Measurements from ENCODE around the gene CFDP1.
A peak's percentile ranks its signal among the peaks of the same experiment; 100 is the strongest.

The CFDP1 gene

DNA sequence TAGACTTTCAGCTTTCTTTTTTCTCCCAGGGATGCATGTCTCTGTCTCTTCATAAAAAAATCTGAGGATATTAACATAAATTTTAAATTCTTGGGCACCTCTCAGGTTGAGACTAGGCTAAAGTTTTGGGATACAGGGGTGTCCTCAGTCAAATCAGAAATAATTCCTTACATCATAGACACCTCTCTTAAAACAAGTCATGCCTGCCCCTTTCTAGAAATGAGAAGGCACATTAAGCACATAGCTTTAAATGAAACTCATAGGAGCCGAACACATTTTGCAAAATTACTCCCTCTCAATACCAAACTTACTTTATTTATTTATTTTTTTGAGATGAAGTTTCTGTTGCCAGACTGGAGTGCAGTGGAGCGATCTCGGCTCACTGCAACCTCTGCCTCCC is 114.6 kb downstream of the CFDP1 start:
- no peaks in the 10 kb centered on the region for H3K79me1 ChIP-seq (ENCODE audit: low read length)
- H3K4me2 ChIP-seq (ENCODE audit: low read length) = no peak overlapping the region
- H4K5ac ChIP-seq (ENCODE audit: low read length) = no peak overlapping the region
- H2BK5ac ChIP-seq (ENCODE audit: low read length) = no peak overlapping the region
- no peak overlapping the region for H3K9ac ChIP-seq (ENCODE audit: low read length)
- no peak overlapping the region for H2BK15ac ChIP-seq (replicated peaks; ENCODE audit: low read depth)
- no peak overlapping the region for H3K18ac ChIP-seq (ENCODE audit: low read length)
- H2BK120ac ChIP-seq (ENCODE audit: low read depth, low read length) = no peak overlapping the region
- no CpG with 5 or more reads among the region's 3 CpGs for WGBS (ENCODE audit: extremely low coverage, insufficient coverage, low lambda C conversion rate)
- peaks cover 2% of the 10 kb centered on the region for H3K36me3 ChIP-seq (ENCODE audit: control insufficient read depth, insufficient read depth, low read length)
- H2AK5ac ChIP-seq (ENCODE audit: low read length) = no peak overlapping the region
- no peaks in the 10 kb centered on the region for H3K79me2 ChIP-seq (ENCODE audit: control insufficient read depth, insufficient read depth, low read length)
- H3K23ac ChIP-seq (ENCODE audit: low read length) = no peak overlapping the region
- H3K4me3 ChIP-seq (ENCODE audit: low read length) = no peak overlapping the region
- no peak overlapping the region for H3K27ac ChIP-seq (ENCODE audit: low read depth, low read length)
- H3K56ac ChIP-seq (ENCODE audit: low read length) = no peak overlapping the region
- no peaks in the 10 kb centered on the region for H3K27me3 ChIP-seq (ENCODE audit: insufficient read depth, low read length, poor library complexity)
- no peak for DNase-seq
- no peak overlapping the region for H4K8ac ChIP-seq (ENCODE audit: low read depth, low read length)
- no peaks in the 10 kb centered on the region for H3K4me1 ChIP-seq (ENCODE audit: control insufficient read depth, low read depth, low read length)
- no peak overlapping the region for H3K4ac ChIP-seq (ENCODE audit: low read depth, low read length)

DNA sequence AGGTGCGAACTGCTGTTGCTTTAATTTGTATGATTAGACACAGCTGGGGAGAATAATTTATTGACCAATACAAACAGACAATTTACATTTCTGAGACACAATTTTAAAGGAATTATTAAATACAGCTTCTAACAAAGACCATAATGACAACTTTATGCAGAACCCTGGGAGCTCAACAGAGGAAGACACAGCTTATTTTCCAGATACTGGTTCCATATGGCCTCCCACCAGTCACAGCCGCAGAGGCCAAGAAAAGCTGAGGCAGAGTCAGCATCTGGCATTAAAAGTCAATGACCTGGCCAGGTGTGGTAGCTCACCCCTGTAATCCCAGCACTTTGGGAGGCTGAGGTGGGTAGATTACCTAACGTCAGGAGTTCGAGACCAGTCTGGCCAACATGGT is 115.8 kb downstream of the CFDP1 start:
- Histone ChIP-seq H3K4ac (ENCODE audit: low read depth, low read length) (no peak overlapping the region), H2BK5ac (ENCODE audit: low read length) (no peak overlapping the region), H3K27me3 (ENCODE audit: insufficient read depth, low read length, poor library complexity) (no peaks in the 10 kb centered on the region), H3K4me2 (ENCODE audit: low read length) (no peak overlapping the region), H3K18ac (ENCODE audit: low read length) (no peak overlapping the region), H3K9ac (ENCODE audit: low read length) (no peak overlapping the region), H3K56ac (ENCODE audit: low read length) (no peak overlapping the region), H2AK5ac (ENCODE audit: low read length) (no peak overlapping the region), H4K5ac (ENCODE audit: low read length) (no peak overlapping the region), H3K79me2 (ENCODE audit: control insufficient read depth, insufficient read depth, low read length) (no peaks in the 10 kb centered on the region), H4K8ac (ENCODE audit: low read depth, low read length) (no peak overlapping the region), H3K4me3 (ENCODE audit: low read length) (no peak overlapping the region), H2BK120ac (ENCODE audit: low read depth, low read length) (no peak overlapping the region), H3K23ac (ENCODE audit: low read length) (no peak overlapping the region), H3K4me1 (ENCODE audit: control insufficient read depth, low read depth, low read length) (no peaks in the 10 kb centered on the region), H3K36me3 (ENCODE audit: control insufficient read depth, insufficient read depth, low read length) (peaks cover 2% of the 10 kb centered on the region), H2BK15ac (replicated peaks; ENCODE audit: low read depth) (no peak overlapping the region), H3K79me1 (ENCODE audit: low read length) (no peaks in the 10 kb centered on the region), H3K27ac (ENCODE audit: low read depth, low read length) (no peak overlapping the region)
- WGBS (ENCODE audit: extremely low coverage, insufficient coverage, low lambda C conversion rate) = no CpG with 5 or more reads among the region's 4 CpGs
- no peak for DNase-seq

- no peak overlapping the region for H2AK5ac ChIP-seq (ENCODE audit: low read length)
- H4K5ac ChIP-seq (ENCODE audit: low read length) = no peak overlapping the region
- H2BK5ac ChIP-seq (ENCODE audit: low read length) = no peak overlapping the region
- no peak overlapping the region for H3K9ac ChIP-seq (ENCODE audit: low read length)
- H3K27me3 ChIP-seq (ENCODE audit: insufficient read depth, low read length, poor library complexity) = no peaks in the 10 kb centered on the region
- H3K36me3 ChIP-seq (ENCODE audit: control insufficient read depth, insufficient read depth, low read length) = peaks cover 2% of the 10 kb centered on the region
- H3K4me2 ChIP-seq (ENCODE audit: low read length) = no peak overlapping the region
- H3K56ac ChIP-seq (ENCODE audit: low read length) = peak overlapping the region; percentile 6
- H2BK15ac ChIP-seq (replicated peaks; ENCODE audit: low read depth) = no peak overlapping the region
- H3K79me2 ChIP-seq (ENCODE audit: control insufficient read depth, insufficient read depth, low read length) = no peaks in the 10 kb centered on the region
- H2BK120ac ChIP-seq (ENCODE audit: low read depth, low read length) = no peak overlapping the region
- H3K4me1 ChIP-seq (ENCODE audit: control insufficient read depth, low read depth, low read length) = no peaks in the 10 kb centered on the region
- no peak overlapping the region for H3K27ac ChIP-seq (ENCODE audit: low read depth, low read length)
- no peak overlapping the region for H3K18ac ChIP-seq (ENCODE audit: low read length)
- H3K4ac ChIP-seq (ENCODE audit: low read depth, low read length) = no peak overlapping the region
- H3K23ac ChIP-seq (ENCODE audit: low read length) = no peak overlapping the region
- whole genome bisulfite sequencing (ENCODE audit: extremely low coverage, insufficient coverage, low lambda C conversion rate) = no CpG with 5 or more reads among the region's 7 CpGs
- no peaks in the 10 kb centered on the region for H3K79me1 ChIP-seq (ENCODE audit: low read length)
- DNase-seq = no peak
- H3K4me3 ChIP-seq (ENCODE audit: low read length) = no peak overlapping the region
- H4K8ac ChIP-seq (ENCODE audit: low read depth, low read length) = no peak overlapping the region
Observed at GRCh38 chr16:75317101-75317522, 116.2 kb downstream of the CFDP1 start.

DNA sequence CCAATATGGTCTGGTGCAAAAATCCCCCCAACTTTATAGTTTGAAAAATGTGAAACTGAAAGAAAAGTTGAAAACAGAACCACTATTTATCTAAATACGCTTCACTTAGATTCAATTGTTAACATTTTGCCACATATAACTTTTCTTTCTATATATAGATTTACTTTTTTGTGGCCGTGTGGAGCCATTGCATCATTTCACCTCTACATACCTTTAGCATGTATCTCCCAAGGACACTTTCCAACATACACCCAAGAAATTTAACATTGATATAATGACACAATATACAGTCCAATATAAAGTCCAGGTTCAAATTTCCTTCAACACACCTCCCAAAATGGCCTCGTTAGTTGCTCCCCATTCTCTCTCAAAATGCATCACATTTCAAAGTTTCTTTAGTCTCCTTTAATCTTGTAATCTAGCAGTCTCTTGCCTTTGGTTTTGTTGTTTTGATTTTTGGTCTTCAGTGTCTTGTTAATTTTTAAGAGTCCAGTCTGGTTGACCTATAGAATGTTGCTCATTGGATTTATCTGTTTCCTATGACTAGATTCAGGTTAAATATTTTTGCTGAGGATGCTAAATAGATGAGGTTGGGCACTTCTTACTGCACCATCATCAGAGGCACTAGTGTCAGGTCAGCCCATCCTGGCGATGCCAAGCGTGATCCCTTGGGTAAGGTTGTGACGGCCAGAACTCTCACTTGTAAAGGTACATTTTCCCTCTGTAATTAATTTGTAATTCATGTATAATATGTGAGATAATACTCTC is 117.6 kb downstream of the CFDP1 start:
- no peak overlapping the region for H3K9ac ChIP-seq (ENCODE audit: low read length)
- H3K4me1 ChIP-seq (ENCODE audit: control insufficient read depth, low read depth, low read length) = no peaks in the 10 kb centered on the region
- H3K79me2 ChIP-seq (ENCODE audit: control insufficient read depth, insufficient read depth, low read length) = no peaks in the 10 kb centered on the region
- no peak overlapping the region for H3K18ac ChIP-seq (ENCODE audit: low read length)
- H4K8ac ChIP-seq (ENCODE audit: low read depth, low read length) = no peak overlapping the region
- WGBS (ENCODE audit: extremely low coverage, insufficient coverage, low lambda C conversion rate) = no CpG with 5 or more reads among the region's 6 CpGs
- H3K27me3 ChIP-seq (ENCODE audit: insufficient read depth, low read length, poor library complexity) = no peaks in the 10 kb centered on the region
- H3K4ac ChIP-seq (ENCODE audit: low read depth, low read length) = no peak overlapping the region
- H4K5ac ChIP-seq (ENCODE audit: low read length) = no peak overlapping the region
- no peak overlapping the region for H2BK120ac ChIP-seq (ENCODE audit: low read depth, low read length)
- no peak overlapping the region for H2AK5ac ChIP-seq (ENCODE audit: low read length)
- H3K4me3 ChIP-seq (ENCODE audit: low read length) = no peak overlapping the region
- H3K4me2 ChIP-seq (ENCODE audit: low read length) = no peak overlapping the region
- no peaks in the 10 kb centered on the region for H3K79me1 ChIP-seq (ENCODE audit: low read length)
- H2BK15ac ChIP-seq (replicated peaks; ENCODE audit: low read depth) = no peak overlapping the region
- no peak for DNase-seq
- H3K27ac ChIP-seq (ENCODE audit: low read depth, low read length) = no peak overlapping the region
- peaks cover 2% of the 10 kb centered on the region for H3K36me3 ChIP-seq (ENCODE audit: control insufficient read depth, insufficient read depth, low read length)
- no peak overlapping the region for H3K23ac ChIP-seq (ENCODE audit: low read length)
- no peak overlapping the region for H2BK5ac ChIP-seq (ENCODE audit: low read length)
- H3K56ac ChIP-seq (ENCODE audit: low read length) = no peak overlapping the region

GRCh38 chr16:75312875-75313274 is 120.4 kb downstream of the CFDP1 start:
- no peak overlapping the region for H2BK5ac ChIP-seq (ENCODE audit: low read length)
- no peaks in the 10 kb centered on the region for H3K79me2 ChIP-seq (ENCODE audit: control insufficient read depth, insufficient read depth, low read length)
- H2BK15ac ChIP-seq (replicated peaks; ENCODE audit: low read depth) = no peak overlapping the region
- no peak overlapping the region for H3K9ac ChIP-seq (ENCODE audit: low read length)
- no peak overlapping the region for H2AK5ac ChIP-seq (ENCODE audit: low read length)
- H3K4me3 ChIP-seq (ENCODE audit: low read length) = no peak overlapping the region
- H3K18ac ChIP-seq (ENCODE audit: low read length) = no peak overlapping the region
- H3K79me1 ChIP-seq (ENCODE audit: low read length) = no peaks in the 10 kb centered on the region
- H3K56ac ChIP-seq (ENCODE audit: low read length) = no peak overlapping the region
- WGBS (ENCODE audit: extremely low coverage, insufficient coverage, low lambda C conversion rate) = no CpG with 5 or more reads among the region's 4 CpGs
- H3K36me3 ChIP-seq (ENCODE audit: control insufficient read depth, insufficient read depth, low read length) = no peaks in the 10 kb centered on the region
- H3K27ac ChIP-seq (ENCODE audit: low read depth, low read length) = no peak overlapping the region
- H3K23ac ChIP-seq (ENCODE audit: low read length) = no peak overlapping the region
- no peaks in the 10 kb centered on the region for H3K4me1 ChIP-seq (ENCODE audit: control insufficient read depth, low read depth, low read length)
- no peak overlapping the region for H3K4me2 ChIP-seq (ENCODE audit: low read length)
- H4K8ac ChIP-seq (ENCODE audit: low read depth, low read length) = no peak overlapping the region
- no peak overlapping the region for H3K4ac ChIP-seq (ENCODE audit: low read depth, low read length)
- H4K5ac ChIP-seq (ENCODE audit: low read length) = no peak overlapping the region
- H3K27me3 ChIP-seq (ENCODE audit: insufficient read depth, low read length, poor library complexity) = no peaks in the 10 kb centered on the region
- DNase-seq = no peak
- no peak overlapping the region for H2BK120ac ChIP-seq (ENCODE audit: low read depth, low read length)

GRCh38 chr16:75311383-75311938 is 121.8 kb downstream of the CFDP1 start:
- Histone ChIP-seq H3K56ac (ENCODE audit: low read length) (no peak overlapping the region), H3K9ac (ENCODE audit: low read length) (no peak overlapping the region)

More at GRCh38 chr16:75311383-75311938, 121.8 kb downstream of the CFDP1 start:
- no peaks in the 10 kb centered on the region for H3K4me1 ChIP-seq (ENCODE audit: control insufficient read depth, low read depth, low read length)
- DNase-seq = no peak
- H3K4ac ChIP-seq (ENCODE audit: low read depth, low read length) = no peak overlapping the region
- H3K18ac ChIP-seq (ENCODE audit: low read length) = no peak overlapping the region
- H3K79me1 ChIP-seq (ENCODE audit: low read length) = no peaks in the 10 kb centered on the region
- H3K4me2 ChIP-seq (ENCODE audit: low read length) = no peak overlapping the region
- no peak overlapping the region for H2AK5ac ChIP-seq (ENCODE audit: low read length)
- no CpG with 5 or more reads among the region's 3 CpGs for WGBS (ENCODE audit: extremely low coverage, insufficient coverage, low lambda C conversion rate)
- no peak overlapping the region for H3K23ac ChIP-seq (ENCODE audit: low read length)
- no peak overlapping the region for H2BK120ac ChIP-seq (ENCODE audit: low read depth, low read length)
- no peaks in the 10 kb centered on the region for H3K36me3 ChIP-seq (ENCODE audit: control insufficient read depth, insufficient read depth, low read length)
- no peaks in the 10 kb centered on the region for H3K27me3 ChIP-seq (ENCODE audit: insufficient read depth, low read length, poor library complexity)
- no peak overlapping the region for H4K8ac ChIP-seq (ENCODE audit: low read depth, low read length)
- no peaks in the 10 kb centered on the region for H3K79me2 ChIP-seq (ENCODE audit: control insufficient read depth, insufficient read depth, low read length)
- no peak overlapping the region for H3K27ac ChIP-seq (ENCODE audit: low read depth, low read length)
- no peak overlapping the region for H2BK15ac ChIP-seq (replicated peaks; ENCODE audit: low read depth)
- no peak overlapping the region for H4K5ac ChIP-seq (ENCODE audit: low read length)
- H2BK5ac ChIP-seq (ENCODE audit: low read length) = no peak overlapping the region
- H3K4me3 ChIP-seq (ENCODE audit: low read length) = no peak overlapping the region
